Upper lobe of left lung (tissue), 4 donors: ENCODE data around the gene PTPRN2.

Experiments used
- EP300 ChIP-seq, 4 donors: sonication (generic); formaldehyde crosslinking; IDR thresholded peaks; one replicate each; pipeline ENCODE4 v1.5.1; 2017; ENCODE audit warnings: antibody characterized with exemption in 4 of 4, control low read depth in 2 of 4
- POLR2A ChIP-seq, 4 donors: fragments of 450-650 bp; IDR thresholded peaks; one replicate each; pipeline ENCODE4 v1.5.1; 2016 to 2017; ENCODE audit warnings: antibody characterized with exemption in 4 of 4, mild to moderate bottlenecking in 2 of 4
- POLR2AphosphoS5 ChIP-seq, 2 donors: sonication (generic); formaldehyde crosslinking; IDR thresholded peaks; one replicate each; pipeline ENCODE4 v1.5.1; 2017; ENCODE audit warnings: antibody characterized with exemption in 2 of 2
- TF ChIP-seq, protein P1 (sequence below), 6 experiments: fragments of 450-650 bp in 4 of 6; fragments of 200-600 bp in 2 of 6; sonication (generic) in 2 of 6; IDR thresholded peaks; one replicate each; pipeline ENCODE4 v1.5.1; 2016 to 2019; ENCODE audit warnings: antibody characterized with exemption in 6 of 6

DNA sequence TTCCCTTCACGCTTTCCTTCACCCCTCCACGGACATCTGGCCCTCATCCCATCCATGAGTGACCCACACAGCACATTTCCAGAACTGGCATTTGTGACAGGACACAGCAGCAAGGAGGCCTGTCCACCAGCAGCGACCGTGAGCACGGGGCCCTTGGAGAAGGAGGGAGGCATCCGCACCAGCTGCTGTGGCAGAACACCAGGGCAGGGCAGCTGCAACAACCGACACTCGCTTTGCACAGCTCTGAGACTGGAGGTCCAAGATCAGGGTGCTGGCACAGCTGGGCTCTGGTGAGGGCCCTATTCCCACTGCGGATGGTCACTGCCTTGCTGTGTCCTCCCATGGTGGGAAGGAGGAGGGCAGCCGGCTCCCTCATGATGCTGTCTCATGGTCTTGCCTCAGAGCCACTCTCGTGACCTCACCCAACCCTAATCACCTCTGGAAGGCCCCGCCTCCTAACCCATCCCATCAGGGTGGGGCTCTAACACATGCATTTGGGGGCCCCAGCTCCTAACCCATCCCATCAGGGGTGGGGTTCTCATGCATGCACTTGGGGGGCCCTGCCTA, 36.7 kb downstream of the PTPRN2 start:
- TF ChIP-seq, protein P1, sequence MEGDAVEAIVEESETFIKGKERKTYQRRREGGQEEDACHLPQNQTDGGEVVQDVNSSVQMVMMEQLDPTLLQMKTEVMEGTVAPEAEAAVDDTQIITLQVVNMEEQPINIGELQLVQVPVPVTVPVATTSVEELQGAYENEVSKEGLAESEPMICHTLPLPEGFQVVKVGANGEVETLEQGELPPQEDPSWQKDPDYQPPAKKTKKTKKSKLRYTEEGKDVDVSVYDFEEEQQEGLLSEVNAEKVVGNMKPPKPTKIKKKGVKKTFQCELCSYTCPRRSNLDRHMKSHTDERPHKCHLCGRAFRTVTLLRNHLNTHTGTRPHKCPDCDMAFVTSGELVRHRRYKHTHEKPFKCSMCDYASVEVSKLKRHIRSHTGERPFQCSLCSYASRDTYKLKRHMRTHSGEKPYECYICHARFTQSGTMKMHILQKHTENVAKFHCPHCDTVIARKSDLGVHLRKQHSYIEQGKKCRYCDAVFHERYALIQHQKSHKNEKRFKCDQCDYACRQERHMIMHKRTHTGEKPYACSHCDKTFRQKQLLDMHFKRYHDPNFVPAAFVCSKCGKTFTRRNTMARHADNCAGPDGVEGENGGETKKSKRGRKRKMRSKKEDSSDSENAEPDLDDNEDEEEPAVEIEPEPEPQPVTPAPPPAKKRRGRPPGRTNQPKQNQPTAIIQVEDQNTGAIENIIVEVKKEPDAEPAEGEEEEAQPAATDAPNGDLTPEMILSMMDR (IDR thresholded peaks at IDR 0.05), result no peak
- TF ChIP-seq POLR2A (IDR thresholded peaks at IDR 0.05), result no peak
- TF ChIP-seq POLR2AphosphoS5 (IDR thresholded peaks at IDR 0.05), result no peak
- no peak for TF ChIP-seq EP300 (IDR thresholded peaks at IDR 0.05)
